Loucy (cell line): ENCODE data around the gene ALPP.
"Not testable (repeated sequence)": the region's sequence is repeated elsewhere in the genome, so short reads cannot be mapped to it uniquely, and the experiment has no call there.

Experiments
- H2AFZ ChIP-seq: fragments of 200-600 bp; sonication (generic); 2 replicates; pipeline ENCODE4 v1.6.0; 2016; ENCODE audit warnings: antibody characterized with exemption, mild to moderate bottlenecking, low read length, moderate library complexity
- H3F3A ChIP-seq: fragments of 200-600 bp; 2 replicates; pipeline ENCODE4 v1.6.0; 2016; ENCODE audit warnings: antibody characterized with exemption, low read depth, mild to moderate bottlenecking
- H3K27me3 ChIP-seq: fragments of 200-600 bp; sonication (generic); 2 replicates; pipeline ENCODE4 v1.6.1; 2014; ENCODE audit warnings: low read length, mild to moderate bottlenecking; ENCODE audit not compliant: insufficient read depth, poor library complexity, severe bottlenecking
- H3K36me3 ChIP-seq: fragments of 200-600 bp; sonication (generic); 2 replicates; pipeline ENCODE4 v1.6.1; 2016; ENCODE audit warnings: low read length; ENCODE audit not compliant: insufficient read depth
- H3K4me1 ChIP-seq: fragments of 200-600 bp; sonication (generic); 2 replicates; pipeline ENCODE4 v1.5.1; 2014; ENCODE audit warnings: low read length, mild to moderate bottlenecking; ENCODE audit not compliant: insufficient read depth, poor library complexity, severe bottlenecking
- H3K4me2 ChIP-seq: fragments of 200-600 bp; sonication (generic); 2 replicates; pipeline ENCODE4 v1.6.0; 2014; ENCODE audit warnings: antibody characterized with exemption, low read length, low read depth, mild to moderate bottlenecking; ENCODE audit not compliant: poor library complexity, severe bottlenecking
- H3K4me3 ChIP-seq: fragments of 200-600 bp; sonication (generic); 2 replicates; pipeline ENCODE4 v1.5.1; 2014; ENCODE audit warnings: low read length, mild to moderate bottlenecking, mixed read lengths; ENCODE audit not compliant: poor library complexity, severe bottlenecking
- H3K79me2 ChIP-seq: fragments of 200-600 bp; sonication (generic); 2 replicates; pipeline ENCODE4 v1.6.1; 2014; ENCODE audit warnings: low read length; ENCODE audit not compliant: insufficient read depth
- H3K9ac ChIP-seq: fragments of 200-600 bp; sonication (generic); 2 replicates; pipeline ENCODE4 v1.6.0; 2014; ENCODE audit warnings: mild to moderate bottlenecking, low read depth, low read length, moderate library complexity; ENCODE audit not compliant: poor library complexity, severe bottlenecking
- H3K9me2 ChIP-seq: fragments of 200-600 bp; sonication (generic); replicated peaks from 2 replicates; pipeline ENCODE4 v1.6.1; 2016; ENCODE audit warnings: low read depth, low read length, mixed read lengths
- H3K9me3 ChIP-seq: fragments of 200-600 bp; sonication (generic); 2 replicates; pipeline ENCODE4 v1.6.1; 2014; ENCODE audit warnings: mild to moderate bottlenecking, antibody characterized with exemption, low read length, low read depth; ENCODE audit not compliant: insufficient read depth
- H4K20me1 ChIP-seq: fragments of 200-600 bp; sonication (generic); 2 replicates; pipeline ENCODE4 v1.6.0; 2014; ENCODE audit warnings: antibody characterized with exemption, low read length, mild to moderate bottlenecking; ENCODE audit not compliant: insufficient read depth, poor library complexity, severe bottlenecking
- EZH2phosphoT487 ChIP-seq: fragments of 200-600 bp; IDR thresholded peaks from 2 replicates; pipeline ENCODE4 v1.6.1; 2018; ENCODE audit warnings: antibody characterized with exemption, mild to moderate bottlenecking, moderate library complexity, borderline replicate concordance
- TF ChIP-seq, protein P1 (sequence below): fragments of 200-600 bp; sonication (generic); conservative IDR thresholded peaks from 2 replicates; pipeline ENCODE4 v1.5.1; 2014; ENCODE audit warnings: mild to moderate bottlenecking, antibody characterized with exemption, low read length

Gene ALPP

DNA sequence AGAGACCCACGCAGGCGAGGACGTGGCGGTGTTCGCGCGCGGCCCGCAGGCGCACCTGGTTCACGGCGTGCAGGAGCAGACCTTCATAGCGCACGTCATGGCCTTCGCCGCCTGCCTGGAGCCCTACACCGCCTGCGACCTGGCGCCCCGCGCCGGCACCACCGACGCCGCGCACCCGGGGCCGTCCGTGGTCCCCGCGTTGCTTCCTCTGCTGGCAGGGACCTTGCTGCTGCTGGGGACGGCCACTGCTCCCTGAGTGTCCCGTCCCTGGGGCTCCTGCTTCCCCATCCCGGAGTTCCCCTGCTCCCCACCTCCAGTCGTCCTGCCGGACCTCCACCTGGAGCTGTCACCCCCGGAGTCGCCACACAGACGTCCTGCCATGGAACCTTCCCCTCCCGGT, 31.1 kb downstream of the ALPP start:
- not testable (repeated sequence) for H3K4me3 ChIP-seq, H3K27me3 ChIP-seq, H2AFZ ChIP-seq, H3K79me2 ChIP-seq, H3K9me3 ChIP-seq, H4K20me1 ChIP-seq, H3K9me2 ChIP-seq, H3K9ac ChIP-seq, H3K36me3 ChIP-seq, H3K4me1 ChIP-seq, H3F3A ChIP-seq, H3K4me2 ChIP-seq

- H3K9me3 ChIP-seq = no peaks in the 10 kb centered on the region
- H4K20me1 ChIP-seq = no peaks in the 10 kb centered on the region
- no peak overlapping the region for H3K9ac ChIP-seq
- H3K4me2 ChIP-seq = no peak overlapping the region
- TF ChIP-seq, protein P1, sequence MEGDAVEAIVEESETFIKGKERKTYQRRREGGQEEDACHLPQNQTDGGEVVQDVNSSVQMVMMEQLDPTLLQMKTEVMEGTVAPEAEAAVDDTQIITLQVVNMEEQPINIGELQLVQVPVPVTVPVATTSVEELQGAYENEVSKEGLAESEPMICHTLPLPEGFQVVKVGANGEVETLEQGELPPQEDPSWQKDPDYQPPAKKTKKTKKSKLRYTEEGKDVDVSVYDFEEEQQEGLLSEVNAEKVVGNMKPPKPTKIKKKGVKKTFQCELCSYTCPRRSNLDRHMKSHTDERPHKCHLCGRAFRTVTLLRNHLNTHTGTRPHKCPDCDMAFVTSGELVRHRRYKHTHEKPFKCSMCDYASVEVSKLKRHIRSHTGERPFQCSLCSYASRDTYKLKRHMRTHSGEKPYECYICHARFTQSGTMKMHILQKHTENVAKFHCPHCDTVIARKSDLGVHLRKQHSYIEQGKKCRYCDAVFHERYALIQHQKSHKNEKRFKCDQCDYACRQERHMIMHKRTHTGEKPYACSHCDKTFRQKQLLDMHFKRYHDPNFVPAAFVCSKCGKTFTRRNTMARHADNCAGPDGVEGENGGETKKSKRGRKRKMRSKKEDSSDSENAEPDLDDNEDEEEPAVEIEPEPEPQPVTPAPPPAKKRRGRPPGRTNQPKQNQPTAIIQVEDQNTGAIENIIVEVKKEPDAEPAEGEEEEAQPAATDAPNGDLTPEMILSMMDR = no peak
- no peak for TF ChIP-seq EZH2phosphoT487
- no peaks in the 10 kb centered on the region for H3K27me3 ChIP-seq
- H3K79me2 ChIP-seq = no peaks in the 10 kb centered on the region
- no peaks in the 10 kb centered on the region for H3K9me2 ChIP-seq
- no peaks in the 10 kb centered on the region for H3F3A ChIP-seq
- no peak overlapping the region for H2AFZ ChIP-seq
- H3K4me3 ChIP-seq = no peak overlapping the region
- H3K36me3 ChIP-seq = no peaks in the 10 kb centered on the region
- H3K4me1 ChIP-seq = no peaks in the 10 kb centered on the region
Measured at GRCh38 chr2:232410238-232410900, 31.8 kb downstream of the ALPP start.

- H3K4me1 ChIP-seq = no peaks in the 10 kb centered on the region
- TF ChIP-seq EZH2phosphoT487 = no peak
- H3K79me2 ChIP-seq = no peaks in the 10 kb centered on the region
- no peaks in the 10 kb centered on the region for H3K27me3 ChIP-seq
- no peaks in the 10 kb centered on the region for H3K9me3 ChIP-seq
- H3K4me2 ChIP-seq = no peak overlapping the region
- H3K9ac ChIP-seq = no peak overlapping the region
- no peaks in the 10 kb centered on the region for H3K9me2 ChIP-seq
- no peaks in the 10 kb centered on the region for H3F3A ChIP-seq
- H4K20me1 ChIP-seq = no peaks in the 10 kb centered on the region
- no peak overlapping the region for H3K4me3 ChIP-seq
- no peak overlapping the region for H2AFZ ChIP-seq
- H3K36me3 ChIP-seq = no peaks in the 10 kb centered on the region
Measured at GRCh38 chr2:232411901-232412629, 33.5 kb downstream of the ALPP start.

GRCh38 chr2:232412986-232413385, 34.4 kb downstream of the ALPP start:
- no peaks in the 10 kb centered on the region for H3K27me3 ChIP-seq

More at GRCh38 chr2:232412986-232413385, 34.4 kb downstream of the ALPP start:
- Histone ChIP-seq H3K9me2 (no peaks in the 10 kb centered on the region), H3K4me2 (no peak overlapping the region), H3K36me3 (no peaks in the 10 kb centered on the region), H3K79me2 (no peaks in the 10 kb centered on the region), H3K9me3 (no peaks in the 10 kb centered on the region), H3F3A (no peaks in the 10 kb centered on the region), H3K9ac (no peak overlapping the region), H4K20me1 (no peaks in the 10 kb centered on the region), H3K4me1 (no peaks in the 10 kb centered on the region), H2AFZ (no peak overlapping the region), H3K4me3 (no peak overlapping the region)
- no peak for TF ChIP-seq EZH2phosphoT487
- TF ChIP-seq, protein P1 = no peak
